Chondrocyte (in vitro differentiated cells): ENCODE data around the gene NTMT1. TPM values are rescaled to one million over a fixed set of nuclear protein-coding genes. Genes with fewer than 3 reads are reported as not detected.
A peak's percentile ranks its signal among the peaks of the same experiment; 100 is the strongest.
"Not testable (repeated sequence)": the region's sequence is repeated elsewhere in the genome, so short reads cannot be mapped to it uniquely, and the experiment has no call there.

Experiments used
- DNase-seq: peaks from one replicate; pipeline ENCODE4 v3.0.0; 2021; ENCODE audit warnings: mixed read lengths, low spot score
- H3K27ac Mint-ChIP-seq: one replicate; pipeline ENCODE4 v1.8.0; 2021; ENCODE audit warnings: mild to moderate bottlenecking, moderate library complexity, mixed read lengths; ENCODE audit not compliant: unreplicated experiment
- H3K27me3 Mint-ChIP-seq: 2 replicates; pipeline ENCODE4 v1.8.0; 2021; ENCODE audit warnings: low read depth, mixed read lengths
- H3K36me3 Mint-ChIP-seq: 2 replicates; pipeline ENCODE4 v1.8.0; 2021; ENCODE audit warnings: low read depth, mixed read lengths
- H3K4me1 Mint-ChIP-seq: 2 replicates; pipeline ENCODE4 v1.8.0; 2021; ENCODE audit warnings: low read depth, mild to moderate bottlenecking, mixed read lengths
- H3K4me3 Mint-ChIP-seq: one replicate; pipeline ENCODE4 v1.8.0; 2021; ENCODE audit warnings: mild to moderate bottlenecking, moderate library complexity, mixed read lengths; ENCODE audit not compliant: unreplicated experiment
- H3K9me3 Mint-ChIP-seq: 2 replicates; pipeline ENCODE4 v1.8.0; 2021; ENCODE audit warnings: low read depth, mixed read lengths
- CTCF ChIP-seq: fragments of 200-600 bp; sonication (generic); IDR thresholded peaks from 2 replicates; pipeline ENCODE4 v1.5.0; 2021; ENCODE audit warnings: antibody characterized with exemption, mild to moderate bottlenecking, moderate library complexity
- total RNA-seq: library from RNA; stranded (reverse); gene quantifications from 3 replicates; pipeline ENCODE4 v1.2.1, GENCODE V29; 2021

Gene NTMT1
- total RNA-seq, 1 donor from 2014 or later = 37.4 TPM

- H3K4me1 Mint-ChIP-seq = peaks cover 8% of the 10 kb centered on the region
- TF ChIP-seq CTCF = no peak
- H3K9me3 Mint-ChIP-seq = no peaks in the 10 kb centered on the region
- H3K4me3 Mint-ChIP-seq = no peak overlapping the region
- H3K36me3 Mint-ChIP-seq = no peaks in the 10 kb centered on the region
- H3K27ac Mint-ChIP-seq = no peak overlapping the region
- no peaks in the 10 kb centered on the region for H3K27me3 Mint-ChIP-seq
- DNase-seq = no peak
These were observed 29.7 kb downstream of the NTMT1 start for GRCh38 chr9:129655696-129656095.

- Mint-ChIP-seq H3K4me1 (peaks cover 8% of the 10 kb centered on the region), H3K9me3 (no peaks in the 10 kb centered on the region), H3K4me3 (no peak overlapping the region), H3K27ac (no peak overlapping the region), H3K27me3 (no peaks in the 10 kb centered on the region), H3K36me3 (no peaks in the 10 kb centered on the region)
- DNase-seq = no peak
- no peak for TF ChIP-seq CTCF
These were observed 30.9 kb downstream of the NTMT1 start for GRCh38 chr9:129656795-129657390.

GRCh38 chr9:129661029-129661428 lies 35.1 kb downstream of the NTMT1 start:
- no peak for DNase-seq
- no peak overlapping the region for H3K27ac Mint-ChIP-seq
- H3K27me3 Mint-ChIP-seq = peaks cover 2% of the 10 kb centered on the region
- H3K4me3 Mint-ChIP-seq = no peak overlapping the region
- H3K4me1 Mint-ChIP-seq = peaks cover 12% of the 10 kb centered on the region
- H3K36me3 Mint-ChIP-seq = no peaks in the 10 kb centered on the region
- no peaks in the 10 kb centered on the region for H3K9me3 Mint-ChIP-seq
- TF ChIP-seq CTCF = no peak

GRCh38 chr9:129662239-129662638 lies 36.3 kb downstream of the NTMT1 start:
- H3K36me3 Mint-ChIP-seq, H3K27ac Mint-ChIP-seq: not testable (repeated sequence)

GRCh38 chr9:129664746-129665388 lies 38.9 kb downstream of the NTMT1 start:
- Mint-ChIP-seq H3K4me3 (peak overlapping the region; percentile 53), H3K36me3 (no peaks in the 10 kb centered on the region), H3K27ac (no peak overlapping the region), H3K9me3 (no peaks in the 10 kb centered on the region), H3K4me1 (peaks cover 14% of the 10 kb centered on the region), H3K27me3 (peaks cover 2% of the 10 kb centered on the region)
- no peak for TF ChIP-seq CTCF
- no peak for DNase-seq

More at GRCh38 chr9:129662239-129662638, 36.3 kb downstream of the NTMT1 start:
- H3K9me3 Mint-ChIP-seq, H3K4me1 Mint-ChIP-seq, H3K4me3 Mint-ChIP-seq, DNase-seq, H3K27me3 Mint-ChIP-seq: not testable (repeated sequence)

GRCh38 chr9:129665389-129665775 lies 39.4 kb downstream of the NTMT1 start, which contains the start of gene PRRX2:
Gene PRRX2 (plus strand): TSS chr9:129665647. CDS start chr9:129665868, 221 bp downstream.
- no peak for DNase-seq
- TF ChIP-seq CTCF = no peak
- Mint-ChIP-seq H3K27me3 (peaks cover 2% of the 10 kb centered on the region), H3K4me1 (peaks cover 16% of the 10 kb centered on the region), H3K27ac (no peak within 1 kb of the TSS), H3K36me3 (no peaks in the 10 kb centered on the region), H3K9me3 (no peaks in the 10 kb centered on the region), H3K4me3 (peak within 1 kb of the TSS; percentile 53)
